ENCODE data around the gene ROPN1B.
"Not testable (repeated sequence)": the region's sequence is repeated elsewhere in the genome, so short reads cannot be mapped to it uniquely, and the experiment has no call there.

Gene ROPN1B

GRCh38 chr3:125968701-125969592, at the start of gene ROPN1B:
TSS of gene ROPN1B (plus strand) at chr3:125969178. CDS start at chr3:125972055, 2,877 bp downstream.
- in situ Hi-C loops (cut with HindIII; ENCODE audit: low sequenced_read_pairs): not testable (repeated sequence)

- in situ Hi-C loops (cut with HindIII; ENCODE audit: low sequenced_read_pairs): not testable (repeated sequence)
Observed at GRCh38 chr3:125920191-125920590, 48.8 kb upstream of the ROPN1B start.

- in situ Hi-C loops (cut with HindIII; ENCODE audit: low sequenced_read_pairs): not testable (repeated sequence)
Observed at GRCh38 chr3:125920751-125921279, 48.2 kb upstream of the ROPN1B start.

- in situ Hi-C loops (cut with HindIII; ENCODE audit: low sequenced_read_pairs): not testable (repeated sequence)
Observed at GRCh38 chr3:125921712-125922111, 47.3 kb upstream of the ROPN1B start.

- in situ Hi-C loops (cut with HindIII; ENCODE audit: low sequenced_read_pairs): not testable (repeated sequence)
Observed at GRCh38 chr3:125923324-125924115, 45.5 kb upstream of the ROPN1B start.

GRCh38 chr3:125924276-125924675, 44.7 kb upstream of the ROPN1B start:
- in situ Hi-C loops (cut with HindIII; ENCODE audit: low sequenced_read_pairs): not testable (repeated sequence)

GRCh38 chr3:125925727-125926126, 43.3 kb upstream of the ROPN1B start:
- in situ Hi-C loops (cut with HindIII; ENCODE audit: low sequenced_read_pairs): not testable (repeated sequence)

- in situ Hi-C loops (cut with HindIII; ENCODE audit: low sequenced_read_pairs): not testable (repeated sequence)
Observed at GRCh38 chr3:125928771-125929545, 40.0 kb upstream of the ROPN1B start.

GRCh38 chr3:125929765-125930164, 39.2 kb upstream of the ROPN1B start:
- in situ Hi-C loops (cut with HindIII; ENCODE audit: low sequenced_read_pairs): not testable (repeated sequence)

- in situ Hi-C loops (cut with HindIII; ENCODE audit: low sequenced_read_pairs): not testable (repeated sequence)
Observed at GRCh38 chr3:125931355-125931880, 37.6 kb upstream of the ROPN1B start.

GRCh38 chr3:125933397-125934173, 35.4 kb upstream of the ROPN1B start:
- in situ Hi-C loops (cut with HindIII; ENCODE audit: low sequenced_read_pairs): not testable (repeated sequence)

- in situ Hi-C loops (cut with HindIII; ENCODE audit: low sequenced_read_pairs): not testable (repeated sequence)
Observed at GRCh38 chr3:125935252-125935874, 33.6 kb upstream of the ROPN1B start.

- in situ Hi-C loops (cut with HindIII; ENCODE audit: low sequenced_read_pairs): not testable (repeated sequence)
Observed at GRCh38 chr3:125936210-125936815, 32.7 kb upstream of the ROPN1B start.

- in situ Hi-C loops (cut with HindIII; ENCODE audit: low sequenced_read_pairs): not testable (repeated sequence)
Observed at GRCh38 chr3:125936891-125937290, 32.1 kb upstream of the ROPN1B start.

- in situ Hi-C loops (cut with HindIII; ENCODE audit: low sequenced_read_pairs): not testable (repeated sequence)
Observed at GRCh38 chr3:125947806-125948205, 21.2 kb upstream of the ROPN1B start.

- in situ Hi-C loops (cut with HindIII; ENCODE audit: low sequenced_read_pairs): not testable (repeated sequence)
Observed at GRCh38 chr3:125948901-125949300, 20.1 kb upstream of the ROPN1B start.

- in situ Hi-C loops (cut with HindIII; ENCODE audit: low sequenced_read_pairs): not testable (repeated sequence)
Observed at GRCh38 chr3:125951176-125951575, 17.8 kb upstream of the ROPN1B start.

- in situ Hi-C loops (cut with HindIII; ENCODE audit: low sequenced_read_pairs): not testable (repeated sequence)
Observed at GRCh38 chr3:125957020-125957419, 12.0 kb upstream of the ROPN1B start.

Measured in endothelial cell of hepatic sinusoid (primary cell).